GM23248 (cell line): ENCODE measurements around the gene C1QB. TPM values are rescaled to one million over a fixed set of nuclear protein-coding genes. Genes with fewer than 3 reads are reported as not detected.
"Not testable (repeated sequence)": the region's sequence is repeated elsewhere in the genome, so short reads cannot be mapped to it uniquely, and the experiment has no call there.

Source experiments
- DNase-seq: peaks from one replicate; pipeline ENCODE4 v3.0.0-alpha.2; 2015
- H2AFZ ChIP-seq: fragments of 200-600 bp; sonication (generic); 2 replicates; pipeline ENCODE4 v1.6.1; 2016; ENCODE audit warnings: antibody characterized with exemption
- H3F3A ChIP-seq: fragments of 200-600 bp; sonication (generic); 2 replicates; pipeline ENCODE4 v1.6.1; 2016; ENCODE audit warnings: mild to moderate bottlenecking, antibody characterized with exemption, mixed run types; ENCODE audit not compliant: insufficient read depth
- H3K27ac ChIP-seq: fragments of 200-600 bp; sonication (generic); 2 replicates; pipeline ENCODE4 v1.5.1; 2016; ENCODE audit warnings: mild to moderate bottlenecking
- H3K27me3 ChIP-seq: fragments of 200-600 bp; sonication (generic); replicated peaks from 2 replicates; pipeline ENCODE4 v1.6.1; 2016; ENCODE audit warnings: mild to moderate bottlenecking; ENCODE audit not compliant: insufficient read depth
- H3K36me3 ChIP-seq: fragments of 200-600 bp; sonication (generic); 2 replicates; pipeline ENCODE4 v1.6.1; 2016; ENCODE audit warnings: low read depth, mild to moderate bottlenecking
- H3K4me1 ChIP-seq: fragments of 200-600 bp; sonication (generic); 2 replicates; pipeline ENCODE4 v1.6.1; 2016; ENCODE audit warnings: mild to moderate bottlenecking; ENCODE audit not compliant: insufficient read depth
- H3K4me2 ChIP-seq: fragments of 200-600 bp; sonication (generic); one replicate; pipeline ENCODE4 v1.6.1; 2016; ENCODE audit warnings: mild to moderate bottlenecking; ENCODE audit not compliant: unreplicated experiment
- H3K4me3 ChIP-seq: fragments of 200-600 bp; sonication (generic); 2 replicates; pipeline ENCODE4 v1.5.1; 2016; ENCODE audit warnings: mild to moderate bottlenecking
- H3K79me2 ChIP-seq: fragments of 200-600 bp; sonication (generic); 2 replicates; pipeline ENCODE4 v1.6.1; 2016; ENCODE audit warnings: mild to moderate bottlenecking; ENCODE audit not compliant: insufficient read depth
- H3K9ac ChIP-seq: fragments of 200-600 bp; sonication (generic); 2 replicates; pipeline ENCODE4 v1.6.1; 2016; ENCODE audit warnings: mild to moderate bottlenecking
- H3K9me2 ChIP-seq: fragments of 200-600 bp; sonication (generic); 2 replicates; pipeline ENCODE4 v1.6.1; 2016; ENCODE audit warnings: mixed run types, mild to moderate bottlenecking, moderate library complexity; ENCODE audit not compliant: insufficient read depth
- H3K9me3 ChIP-seq: fragments of 200-600 bp; sonication (generic); one replicate; pipeline ENCODE4 v1.6.1; 2017; ENCODE audit warnings: low read depth
- H4K20me1 ChIP-seq: fragments of 200-600 bp; sonication (generic); 2 replicates; pipeline ENCODE4 v1.6.0; 2016; ENCODE audit not compliant: insufficient read depth
- EZH2 ChIP-seq: fragments of 200-600 bp; sonication (generic); IDR thresholded peaks from 2 replicates; pipeline ENCODE4 v1.6.1; 2018; ENCODE audit warnings: antibody characterized with exemption, mild to moderate bottlenecking; ENCODE audit not compliant: insufficient read depth, poor library complexity, severe bottlenecking
- EZH2phosphoT487 ChIP-seq: fragments of 200-600 bp; sonication (generic); IDR thresholded peaks from 2 replicates; pipeline ENCODE4 v1.6.1; 2018; ENCODE audit warnings: antibody characterized with exemption, moderate library complexity, mild to moderate bottlenecking, low read depth; ENCODE audit not compliant: insufficient read depth
- WGBS, 2 experiments: methylation state at CpG; one replicate each; pipeline ENCODE4 v1.1.6; 2015 to 2017; ENCODE audit warnings: low lambda C conversion rate in 2 of 2, low coverage in 1 of 2; ENCODE audit errors: missing lambda C conversion rate in 2 of 2; 5-methylcytosine and 5-hydroxymethylcytosine counted together
- in situ Hi-C: fragments of 300-500 bp; cut with MboI; formaldehyde crosslinking; loops from 2 replicates; pipeline ENCODE4 v1.15.0; 2020
- polyA plus RNA-seq: library from polyadenylated mRNA; unstranded; fragments of >200 nt; fragmentation: Nextera tagmentation; extraction: Ambion mirVana; gene quantifications from 2 replicates; pipeline ENCODE4 v1.2.1, GENCODE V29; 2016
- total RNA-seq: library from RNA; depleted of rRNA; stranded (reverse); fragments of >200 nt; shearing (Covaris generic); gene quantifications from 2 replicates; pipeline ENCODE4 v1.2.3, GENCODE V29; 2014

Gene C1QB
- total and polyA plus RNA-seq, 2 experiments from 2014 or later: not detected

DNA sequence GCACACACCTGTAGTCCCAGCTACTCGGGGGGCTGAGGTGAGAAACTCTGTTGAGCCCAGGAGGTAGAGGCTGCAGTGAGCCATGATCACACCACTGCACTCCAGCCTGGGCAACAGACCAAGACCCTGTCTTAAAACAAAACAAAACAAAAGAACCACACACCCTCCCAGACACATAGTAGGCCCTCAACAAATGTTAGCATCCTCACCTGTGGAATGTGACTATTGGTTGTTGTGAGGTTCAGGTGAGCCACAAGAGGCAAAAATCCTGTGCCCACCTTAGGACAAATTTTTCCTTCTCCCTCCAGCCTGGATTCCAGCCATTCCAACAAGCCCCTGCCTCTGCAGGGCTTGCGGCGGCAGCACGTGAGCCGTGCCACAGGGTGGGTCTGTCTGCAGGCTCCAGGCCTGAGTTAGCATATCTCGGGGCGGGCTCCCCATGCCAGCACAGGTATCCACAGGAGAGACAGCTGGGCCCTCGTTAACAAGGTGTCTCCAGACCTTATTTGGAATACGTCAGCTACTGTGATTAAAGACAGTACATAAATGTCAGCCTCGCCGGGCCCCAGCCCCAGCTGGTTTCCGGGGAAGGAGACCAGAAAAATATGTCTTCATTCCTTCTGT, 17.4 kb downstream of the C1QB start:
- no peak for DNase-seq
- no peaks in the 10 kb centered on the region for H4K20me1 ChIP-seq
- WGBS, 2 experiments: 31% methylated on average over 12 of the region's 12 CpGs
- no peaks in the 10 kb centered on the region for H3K9me2 ChIP-seq
- in situ Hi-C loops: no loop called here
- no peaks in the 10 kb centered on the region for H3K4me1 ChIP-seq
- peaks cover 65% of the 10 kb centered on the region for H3K27me3 ChIP-seq
- H3K36me3 ChIP-seq: no peaks in the 10 kb centered on the region
- H3K79me2 ChIP-seq: no peaks in the 10 kb centered on the region
- H3K9me3 ChIP-seq: no peaks in the 10 kb centered on the region
- no peaks in the 10 kb centered on the region for H3F3A ChIP-seq
- no peak overlapping the region for H3K4me3 ChIP-seq
- TF ChIP-seq EZH2phosphoT487 (no peak), EZH2 (no peak)
- no peak overlapping the region for H3K4me2 ChIP-seq
- no peak overlapping the region for H2AFZ ChIP-seq
- H3K9ac ChIP-seq: no peak overlapping the region
- H3K27ac ChIP-seq: no peak overlapping the region

DNA sequence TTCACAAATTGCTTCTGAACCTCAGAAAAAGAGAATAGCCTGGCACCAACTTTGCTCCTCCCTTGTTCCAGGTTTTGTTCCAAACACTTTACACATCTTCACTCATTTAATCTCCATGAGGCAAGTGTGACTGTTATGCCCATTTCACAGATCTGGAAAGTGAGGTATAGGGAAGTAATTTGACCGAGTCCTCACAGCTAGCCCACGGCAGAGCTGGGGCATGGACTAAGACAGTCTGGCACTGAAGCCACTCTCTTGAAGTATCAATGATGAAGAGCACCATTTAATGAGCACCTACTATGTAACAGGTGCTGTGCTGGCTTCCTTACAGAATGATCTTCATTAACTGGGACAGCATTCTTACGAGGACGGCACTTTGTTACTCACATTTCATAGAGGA, 19.0 kb downstream of the C1QB start:
- Histone ChIP-seq H3K9me2 (no peaks in the 10 kb centered on the region), H3K79me2 (no peaks in the 10 kb centered on the region), H3K36me3 (no peaks in the 10 kb centered on the region), H3K4me2 (no peak overlapping the region), H2AFZ (no peak overlapping the region), H4K20me1 (no peaks in the 10 kb centered on the region), H3K27me3 (peaks cover 59% of the 10 kb centered on the region), H3K4me3 (no peak overlapping the region), H3K9ac (no peak overlapping the region), H3K4me1 (no peaks in the 10 kb centered on the region), H3F3A (no peaks in the 10 kb centered on the region), H3K27ac (no peak overlapping the region), H3K9me3 (no peaks in the 10 kb centered on the region)
- DNase-seq: no peak
- in situ Hi-C loops: no loop called here
- WGBS, 2 experiments: 60 to 61% methylated on average over 4 of the region's 4 CpGs
- TF ChIP-seq EZH2 (no peak), EZH2phosphoT487 (no peak)

DNA sequence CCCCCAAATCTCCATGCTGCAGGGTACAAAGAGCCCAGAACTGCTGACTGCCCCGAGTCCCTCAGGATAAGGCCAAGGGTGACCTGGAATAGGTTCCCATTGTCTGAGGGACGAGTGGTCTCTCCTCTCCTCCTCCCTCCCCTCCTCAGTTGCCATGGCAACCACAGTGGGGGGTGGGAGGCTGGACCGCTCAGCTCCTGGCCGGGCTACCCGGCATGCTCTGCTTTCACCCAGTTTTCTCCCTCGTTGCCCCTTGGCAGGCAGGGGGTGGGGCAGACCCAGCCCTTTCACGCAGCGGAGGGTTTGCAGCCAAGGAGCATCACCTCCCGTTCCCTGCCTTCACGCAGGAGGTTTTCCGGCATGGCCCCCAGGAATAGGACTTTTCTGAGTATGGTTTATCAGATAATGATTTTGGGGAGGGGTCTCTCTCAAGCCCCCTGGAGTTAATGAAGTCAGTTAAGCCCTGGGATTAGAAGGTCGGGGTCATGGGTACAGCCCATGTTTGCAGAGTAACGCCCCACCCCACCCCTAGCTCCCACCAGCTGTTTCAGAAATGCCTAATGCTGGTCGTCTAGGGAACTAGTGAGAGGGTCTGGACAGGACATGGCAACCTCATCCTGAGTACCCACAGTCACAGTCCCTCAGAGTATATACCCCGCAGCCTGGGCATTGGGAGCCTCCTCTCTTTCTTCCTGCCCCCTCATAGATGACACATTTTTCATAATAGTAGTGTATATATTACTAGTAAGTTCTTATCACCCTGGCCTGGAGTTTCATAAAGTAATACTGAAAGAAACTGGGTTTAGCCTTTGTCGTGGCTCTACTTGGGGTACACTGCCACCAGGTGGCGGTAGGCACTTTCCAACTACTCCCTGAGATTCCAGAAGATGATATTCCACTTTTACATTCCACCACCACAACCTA, 20.7 kb downstream of the C1QB start:
- H2AFZ ChIP-seq: no peak overlapping the region
- H3K36me3 ChIP-seq: no peaks in the 10 kb centered on the region
- H3K9me3 ChIP-seq: no peaks in the 10 kb centered on the region
- TF ChIP-seq EZH2phosphoT487 (no peak), EZH2 (no peak)
- DNase-seq: peak; percentile 80
- no peak overlapping the region for H3K4me3 ChIP-seq
- peaks cover 42% of the 10 kb centered on the region for H3K27me3 ChIP-seq
- WGBS, 2 experiments: 3 to 9% methylated on average over 16 to 17 of the region's 17 CpGs
- no peaks in the 10 kb centered on the region for H3K4me1 ChIP-seq
- H3K9me2 ChIP-seq: no peaks in the 10 kb centered on the region
- in situ Hi-C loops: no loop called here
- H3K9ac ChIP-seq: no peak overlapping the region
- no peaks in the 10 kb centered on the region for H4K20me1 ChIP-seq
- H3F3A ChIP-seq: peaks cover under 1% of the 10 kb centered on the region; the same call in 1 of the 2 replicates
- H3K27ac ChIP-seq: no peak overlapping the region
- no peak overlapping the region for H3K4me2 ChIP-seq
- H3K79me2 ChIP-seq: no peaks in the 10 kb centered on the region

DNA sequence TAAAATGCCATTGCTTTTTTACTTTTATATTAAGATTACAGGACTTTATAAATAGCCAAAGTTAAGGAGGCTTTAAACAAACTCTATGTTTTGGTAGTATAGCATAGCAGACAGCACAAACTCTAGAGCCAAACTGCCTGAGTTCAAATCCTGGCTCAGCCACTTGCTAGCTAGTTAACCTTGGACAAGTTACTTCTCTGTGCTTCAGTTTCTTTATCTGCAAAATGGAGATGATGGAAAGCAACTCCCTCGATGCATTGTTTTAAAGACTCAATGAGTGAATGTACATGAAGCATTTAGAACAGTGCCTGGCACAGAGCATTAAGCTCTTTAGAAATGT, 21.3 kb downstream of the C1QB start:
- Histone ChIP-seq H3K4me2 (no peak overlapping the region), H3K4me3 (no peak overlapping the region), H3K4me1 (no peaks in the 10 kb centered on the region), H3K9me2 (no peaks in the 10 kb centered on the region), H3K9ac (no peak overlapping the region), H3K27me3 (peaks cover 42% of the 10 kb centered on the region), H3K36me3 (no peaks in the 10 kb centered on the region), H3F3A (peaks cover 4% of the 10 kb centered on the region; the same call in 1 of the 2 replicates), H3K27ac (no peak overlapping the region), H3K79me2 (no peaks in the 10 kb centered on the region), H2AFZ (no peak overlapping the region), H3K9me3 (no peaks in the 10 kb centered on the region), H4K20me1 (no peaks in the 10 kb centered on the region)
- TF ChIP-seq EZH2 (no peak), EZH2phosphoT487 (no peak)
- WGBS, 2 experiments: 7 to 17% methylated on average over 1 of the region's 1 CpG
- no peak for DNase-seq
- in situ Hi-C loops: no loop called here

DNA sequence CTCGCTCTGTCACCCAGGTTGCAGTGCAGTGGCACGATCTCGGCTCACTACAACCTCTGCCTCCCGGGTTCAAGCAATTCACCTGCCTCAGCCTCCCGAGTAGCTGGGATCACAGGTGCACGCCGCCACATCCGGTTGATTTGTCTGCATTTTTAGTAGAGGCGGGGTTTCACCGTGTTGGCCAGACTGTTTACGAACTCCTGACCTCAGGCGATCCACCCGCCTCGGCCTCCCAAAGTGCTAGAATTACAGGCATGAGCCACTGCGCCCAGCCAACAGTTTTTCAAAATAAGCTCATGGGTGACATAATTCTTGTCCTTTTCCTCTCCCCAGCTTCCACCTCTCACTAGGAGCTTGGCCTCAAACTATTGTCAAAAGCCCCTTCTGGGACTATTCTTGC, 23.1 kb downstream of the C1QB start:
- H3F3A ChIP-seq, H3K4me3 ChIP-seq, H3K4me1 ChIP-seq, H3K9me2 ChIP-seq, H3K36me3 ChIP-seq, H3K9ac ChIP-seq, H2AFZ ChIP-seq, DNase-seq, H3K79me2 ChIP-seq, H3K27ac ChIP-seq, H3K4me2 ChIP-seq, H3K9me3 ChIP-seq, H4K20me1 ChIP-seq, in situ Hi-C loops: not testable (repeated sequence)
- 91 to 94% methylated on average over 15 of the region's 15 CpGs for WGBS, 2 experiments
- H3K27me3 ChIP-seq: peaks cover 25% of the 10 kb centered on the region
